OCI-LY1 (cell line): ENCODE measurements around the gene PPP1R11.

Experiments
- H2AFZ ChIP-seq: fragments of 200-600 bp; sonication (generic), shearing (Covaris generic); 2 replicates; pipeline ENCODE4 v1.6.0; 2014; ENCODE audit warnings: antibody characterized with exemption, mild to moderate bottlenecking, low read length
- H3F3A ChIP-seq: fragments of 200-600 bp; sonication (generic), shearing (Covaris generic); 2 replicates; pipeline ENCODE4 v1.6.0; 2014; ENCODE audit warnings: mild to moderate bottlenecking, antibody characterized with exemption, low read length, moderate library complexity; ENCODE audit not compliant: insufficient read depth
- H3K27ac ChIP-seq: fragments of 200-600 bp; sonication (generic); 2 replicates; pipeline ENCODE4 v1.5.1; 2014; ENCODE audit warnings: low read length, mixed run types, mild to moderate bottlenecking, low read depth; ENCODE audit not compliant: poor library complexity, severe bottlenecking
- H3K27me3 ChIP-seq: fragments of 200-600 bp; sonication (generic); 2 replicates; pipeline ENCODE4 v1.6.0; 2014; ENCODE audit warnings: antibody characterized with exemption, mild to moderate bottlenecking, low read length, moderate library complexity; ENCODE audit not compliant: insufficient read depth
- H3K36me3 ChIP-seq: fragments of 200-600 bp; sonication (generic); 2 replicates; pipeline ENCODE4 v1.6.1; 2014; ENCODE audit warnings: mild to moderate bottlenecking, antibody characterized with exemption, low read length, moderate library complexity, mixed read lengths; ENCODE audit not compliant: insufficient read depth
- H3K4me1 ChIP-seq: fragments of 200-600 bp; sonication (generic); 2 replicates; pipeline ENCODE4 v1.5.1; 2014; ENCODE audit warnings: mild to moderate bottlenecking, low read length, moderate library complexity; ENCODE audit not compliant: insufficient read depth, severe bottlenecking
- H3K4me2 ChIP-seq: fragments of 200-600 bp; sonication (generic), shearing (Covaris generic); 2 replicates; pipeline ENCODE4 v1.6.1; 2014; ENCODE audit warnings: low read length
- H3K4me3 ChIP-seq: fragments of 200-600 bp; sonication (generic); 2 replicates; pipeline ENCODE4 v1.5.1; 2014; ENCODE audit warnings: low read length, low read depth, mild to moderate bottlenecking, mixed read lengths; ENCODE audit not compliant: poor library complexity, severe bottlenecking
- H3K79me2 ChIP-seq: fragments of 200-600 bp; shearing (Covaris generic); 2 replicates; pipeline ENCODE4 v1.6.1; 2016; ENCODE audit warnings: mixed run types, low read length, mixed read lengths; ENCODE audit not compliant: insufficient read depth
- H3K9ac ChIP-seq: fragments of 200-600 bp; sonication (generic), shearing (Covaris generic); 2 replicates; pipeline ENCODE4 v1.6.1; 2014; ENCODE audit warnings: mild to moderate bottlenecking, low read length, mixed read lengths
- H3K9me2 ChIP-seq: fragments of 200-600 bp; sonication (generic), shearing (Covaris generic); 2 replicates; pipeline ENCODE4 v1.6.1; 2014; ENCODE audit warnings: low read depth, mild to moderate bottlenecking, low read length, mixed read lengths
- H3K9me3 ChIP-seq: fragments of 200-600 bp; shearing (Covaris generic); 2 replicates; pipeline ENCODE4 v1.6.1; 2014; ENCODE audit warnings: low read length, mixed read lengths
- H4K20me1 ChIP-seq: fragments of 200-600 bp; sonication (generic), shearing (Covaris generic); 2 replicates; pipeline ENCODE4 v1.6.0; 2016; ENCODE audit warnings: mild to moderate bottlenecking, low read length; ENCODE audit not compliant: insufficient read depth
- EZH2 ChIP-seq: fragments of 200-600 bp; sonication (generic), shearing (Covaris generic); IDR thresholded peaks from 2 replicates; pipeline ENCODE4 v1.8.0; 2017; ENCODE audit warnings: borderline replicate concordance, mixed run types, mild to moderate bottlenecking, antibody characterized with exemption, low read length, moderate library complexity, mixed read lengths
- TF ChIP-seq, protein P1 (sequence below): fragments of 200-600 bp; sonication (generic), shearing (Covaris generic); IDR thresholded peaks from 2 replicates; pipeline ENCODE4 v1.5.1; 2017; ENCODE audit warnings: mild to moderate bottlenecking, antibody characterized with exemption, low read length, moderate library complexity, mixed read lengths

Gene PPP1R11, protein sequence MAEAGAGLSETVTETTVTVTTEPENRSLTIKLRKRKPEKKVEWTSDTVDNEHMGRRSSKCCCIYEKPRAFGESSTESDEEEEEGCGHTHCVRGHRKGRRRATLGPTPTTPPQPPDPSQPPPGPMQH

DNA sequence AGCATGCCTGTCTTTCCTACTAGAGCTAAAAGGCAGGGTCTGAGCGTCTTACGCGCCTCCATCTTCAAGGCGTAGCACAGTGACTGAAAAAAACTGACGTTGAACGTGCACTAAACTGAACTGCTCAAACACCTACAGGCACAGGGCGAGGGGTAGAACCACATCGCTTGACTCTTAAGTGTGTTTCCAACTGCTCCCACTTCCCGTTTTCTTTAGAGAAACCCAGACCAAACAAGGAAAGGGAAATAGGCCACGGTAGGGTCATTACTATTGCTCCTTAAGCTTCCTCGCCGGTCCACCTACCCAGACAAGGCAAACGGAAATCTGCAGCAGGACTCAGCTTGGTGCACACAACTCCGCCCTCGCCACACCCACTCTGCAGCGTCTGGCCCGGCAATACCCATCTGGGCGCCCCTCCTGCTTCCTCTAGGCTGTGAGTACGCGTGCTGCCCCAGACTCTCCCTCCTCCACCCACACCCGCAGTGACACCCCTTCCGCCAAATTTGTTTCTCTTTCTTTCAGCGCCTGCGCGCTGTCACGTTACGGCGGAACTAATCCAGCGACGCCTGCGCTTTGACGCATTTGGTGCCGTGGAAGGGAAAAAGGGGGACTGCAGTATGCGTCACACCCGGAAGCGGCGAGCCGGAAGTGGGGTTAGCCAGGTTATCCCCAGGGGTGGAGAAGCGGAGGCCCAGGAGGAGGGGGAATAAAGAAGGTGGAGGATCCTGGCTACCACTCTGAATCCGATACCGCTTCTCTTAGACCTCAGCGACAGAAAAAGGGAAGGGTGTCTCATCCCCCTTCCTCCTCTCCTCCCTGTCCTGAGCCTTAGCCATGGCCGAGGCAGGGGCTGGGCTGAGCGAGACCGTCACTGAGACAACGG is at the start of gene PPP1R11:
PPP1R11 (plus strand) TSS at position 622 of the 883 bp plus-strand sequence; CDS start at position 835, 213 bp downstream.
- Histone ChIP-seq H4K20me1 (no peaks in the 10 kb centered on the region), H3K4me2 (peak within 1 kb of the TSS; percentile 98), H3K4me1 (peaks cover 41% of the 10 kb centered on the region), H3K79me2 (peaks cover 7% of the 10 kb centered on the region; the same call in 1 of the 2 replicates), H3K9ac (peak within 1 kb of the TSS; percentile 76), H3K4me3 (peak within 1 kb of the TSS; percentile 90), H3K27ac (peak within 1 kb of the TSS; percentile 78), H3K9me3 (no peaks in the 10 kb centered on the region), H3F3A (no peaks in the 10 kb centered on the region), H3K27me3 (no peaks in the 10 kb centered on the region), H3K36me3 (peaks cover 19% of the 10 kb centered on the region; the same call in 1 of the 2 replicates), H3K9me2 (no peaks in the 10 kb centered on the region), H2AFZ (peak within 1 kb of the TSS; percentile 19; the same call in 1 of the 2 replicates)
- TF ChIP-seq, protein P1, sequence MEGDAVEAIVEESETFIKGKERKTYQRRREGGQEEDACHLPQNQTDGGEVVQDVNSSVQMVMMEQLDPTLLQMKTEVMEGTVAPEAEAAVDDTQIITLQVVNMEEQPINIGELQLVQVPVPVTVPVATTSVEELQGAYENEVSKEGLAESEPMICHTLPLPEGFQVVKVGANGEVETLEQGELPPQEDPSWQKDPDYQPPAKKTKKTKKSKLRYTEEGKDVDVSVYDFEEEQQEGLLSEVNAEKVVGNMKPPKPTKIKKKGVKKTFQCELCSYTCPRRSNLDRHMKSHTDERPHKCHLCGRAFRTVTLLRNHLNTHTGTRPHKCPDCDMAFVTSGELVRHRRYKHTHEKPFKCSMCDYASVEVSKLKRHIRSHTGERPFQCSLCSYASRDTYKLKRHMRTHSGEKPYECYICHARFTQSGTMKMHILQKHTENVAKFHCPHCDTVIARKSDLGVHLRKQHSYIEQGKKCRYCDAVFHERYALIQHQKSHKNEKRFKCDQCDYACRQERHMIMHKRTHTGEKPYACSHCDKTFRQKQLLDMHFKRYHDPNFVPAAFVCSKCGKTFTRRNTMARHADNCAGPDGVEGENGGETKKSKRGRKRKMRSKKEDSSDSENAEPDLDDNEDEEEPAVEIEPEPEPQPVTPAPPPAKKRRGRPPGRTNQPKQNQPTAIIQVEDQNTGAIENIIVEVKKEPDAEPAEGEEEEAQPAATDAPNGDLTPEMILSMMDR, result no peak; the same call in 1 of the 2 replicates
- TF ChIP-seq EZH2, result no peak

DNA sequence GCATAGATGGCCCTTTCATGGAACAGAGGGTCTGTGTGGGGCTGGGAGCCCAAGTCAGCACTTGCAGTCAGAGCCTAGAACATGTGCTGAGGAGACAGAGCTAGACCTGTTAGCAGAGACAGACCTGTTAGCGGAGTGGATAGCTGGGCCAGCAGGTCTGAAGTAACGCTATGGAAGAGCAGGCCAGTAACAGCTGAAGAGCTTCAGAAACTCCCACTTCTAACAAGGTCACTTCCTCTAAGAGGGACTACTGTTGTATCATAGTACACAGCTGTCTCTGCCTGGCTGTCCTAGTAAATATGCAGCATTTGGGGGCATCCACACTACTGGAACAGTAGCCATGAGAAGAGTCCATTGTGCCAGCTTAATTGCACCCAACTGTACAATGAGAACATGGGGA is 47.2 kb upstream of the PPP1R11 start:
- H3K27me3 ChIP-seq, result no peaks in the 10 kb centered on the region
- H3K4me1 ChIP-seq, result no peaks in the 10 kb centered on the region
- no peak overlapping the region for H2AFZ ChIP-seq
- TF ChIP-seq, protein P1, result no peak
- TF ChIP-seq EZH2, result no peak
- no peak overlapping the region for H3K9ac ChIP-seq
- H3K79me2 ChIP-seq, result no peaks in the 10 kb centered on the region
- no peak overlapping the region for H3K4me3 ChIP-seq
- no peaks in the 10 kb centered on the region for H3K9me2 ChIP-seq
- H3K36me3 ChIP-seq, result no peaks in the 10 kb centered on the region
- no peaks in the 10 kb centered on the region for H3F3A ChIP-seq
- no peaks in the 10 kb centered on the region for H3K9me3 ChIP-seq
- H4K20me1 ChIP-seq, result no peaks in the 10 kb centered on the region
- no peak overlapping the region for H3K4me2 ChIP-seq
- H3K27ac ChIP-seq, result no peak overlapping the region

DNA sequence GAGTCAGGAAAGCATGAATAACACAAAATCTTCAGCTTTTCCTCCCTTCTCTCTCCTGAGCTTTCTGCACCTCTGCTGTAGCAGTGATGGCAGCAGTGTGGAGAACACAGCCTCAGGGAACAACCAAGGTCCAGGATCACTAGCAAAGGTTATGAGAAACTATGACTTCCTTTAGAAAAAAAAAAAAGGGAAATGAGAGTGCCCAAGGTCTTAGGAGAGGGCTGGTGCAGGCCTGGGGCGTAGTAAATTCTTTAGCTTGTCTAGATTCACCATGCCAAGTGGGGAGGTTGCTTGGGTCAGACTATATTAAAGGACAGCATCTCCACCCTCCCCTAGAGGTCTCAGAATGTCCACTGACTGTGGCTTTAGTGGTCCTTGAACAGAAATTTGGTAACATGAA is 46.4 kb upstream of the PPP1R11 start:
- Histone ChIP-seq H3K4me1 (no peaks in the 10 kb centered on the region), H3K27me3 (no peaks in the 10 kb centered on the region)

More for the DNA sequence above, 46.4 kb upstream of the PPP1R11 start:
- H4K20me1 ChIP-seq, result no peaks in the 10 kb centered on the region
- H2AFZ ChIP-seq, result no peak overlapping the region
- H3K4me2 ChIP-seq, result no peak overlapping the region
- no peak overlapping the region for H3K9ac ChIP-seq
- TF ChIP-seq, protein P1, result no peak
- TF ChIP-seq EZH2, result no peak
- no peaks in the 10 kb centered on the region for H3K36me3 ChIP-seq
- H3K79me2 ChIP-seq, result no peaks in the 10 kb centered on the region
- H3K9me2 ChIP-seq, result no peaks in the 10 kb centered on the region
- H3K27ac ChIP-seq, result no peak overlapping the region
- no peak overlapping the region for H3K4me3 ChIP-seq
- H3F3A ChIP-seq, result no peaks in the 10 kb centered on the region
- H3K9me3 ChIP-seq, result no peaks in the 10 kb centered on the region
